Hepatocyte (in vitro differentiated cells): ENCODE measurements around the gene ALPG.
"Not testable (repeated sequence)": the region's sequence is repeated elsewhere in the genome, so short reads cannot be mapped to it uniquely, and the experiment has no call there.

Experiments
- CTCF ChIP-seq: fragments of 200-600 bp; sonication (generic); IDR thresholded peaks from 2 replicates; pipeline ENCODE4 v1.5.1; 2016; ENCODE audit warnings: antibody characterized with exemption, mild to moderate bottlenecking; ENCODE audit not compliant: poor library complexity
- EZH2 ChIP-seq: fragments of 200-600 bp; sonication (generic); IDR thresholded peaks from 2 replicates; pipeline ENCODE4 v1.6.1; 2016; ENCODE audit warnings: antibody characterized with exemption, mild to moderate bottlenecking, borderline replicate concordance

GRCh38 chr2:232366461-232366860, 40.2 kb upstream of the ALPG start:
- TF ChIP-seq CTCF, EZH2: not testable (repeated sequence)
